WTC11 (cell line): Measurements from ENCODE around the gene PIGQ. TPM values are rescaled to one million over a fixed set of nuclear protein-coding genes. Genes with fewer than 3 reads are reported as not detected.

ENCODE experiments used
- ELF4 ChIP-seq: sonication (generic); formaldehyde crosslinking; IDR thresholded peaks from 2 replicates; pipeline ENCODE4 v1.8.1; 2022; ENCODE audit warnings: low read depth, mild to moderate bottlenecking, moderate library complexity, missing genetic modification reagents
- FOXJ3 ChIP-seq: sonication (generic); formaldehyde crosslinking; IDR thresholded peaks from 2 replicates; pipeline ENCODE4 v1.9.0; 2021; ENCODE audit warnings: missing genetic modification reagents, mild to moderate bottlenecking, borderline replicate concordance
- FOXK1 ChIP-seq: sonication (generic); formaldehyde crosslinking; IDR thresholded peaks from 2 replicates; pipeline ENCODE4 v1.8.0; 2022; ENCODE audit warnings: mild to moderate bottlenecking, moderate library complexity, missing genetic modification reagents
- HMGA2 ChIP-seq: fragments of 250-450 bp; sonication (Bioruptor Pico); IDR thresholded peaks from 2 replicates; pipeline ENCODE4 v1.4.0; 2021; ENCODE audit warnings: mild to moderate bottlenecking, moderate library complexity
- JAZF1 ChIP-seq: fragments of 250-450 bp; sonication (Bioruptor Pico); IDR thresholded peaks from 2 replicates; pipeline ENCODE4 v1.9.0; 2021; ENCODE audit warnings: moderate library complexity, mild to moderate bottlenecking, inconsistent platforms
- NR1H2 ChIP-seq: sonication (generic); formaldehyde crosslinking; IDR thresholded peaks from 2 replicates; pipeline ENCODE4 v1.9.0; 2021; ENCODE audit warnings: mild to moderate bottlenecking, moderate library complexity, missing genetic modification reagents
- NR2C2 ChIP-seq: sonication (generic); formaldehyde crosslinking; IDR thresholded peaks from 2 replicates; pipeline ENCODE4 v1.8.0; 2022; ENCODE audit warnings: mild to moderate bottlenecking, missing genetic modification reagents
- NR3C1 ChIP-seq: sonication (generic); formaldehyde crosslinking; conservative IDR thresholded peaks from 2 replicates; pipeline ENCODE4 v1.8.1; 2023; ENCODE audit warnings: low read depth, mild to moderate bottlenecking, missing genetic modification reagents
- OVOL2 ChIP-seq: fragments of 250-450 bp; sonication (Bioruptor Pico); IDR thresholded peaks from 2 replicates; pipeline ENCODE4 v1.9.0; 2021; ENCODE audit warnings: mild to moderate bottlenecking, borderline replicate concordance
- SP1 ChIP-seq: sonication (generic); formaldehyde crosslinking; conservative IDR thresholded peaks from 2 replicates; pipeline ENCODE4 v1.8.1; 2022; ENCODE audit warnings: missing genetic modification reagents
- TCF7 ChIP-seq: sonication (generic); formaldehyde crosslinking; IDR thresholded peaks from 2 replicates; pipeline ENCODE4 v1.8.0; 2022; ENCODE audit warnings: mild to moderate bottlenecking, low read depth, missing genetic modification reagents, moderate library complexity
- TP53 ChIP-seq: sonication (generic); formaldehyde crosslinking; IDR thresholded peaks from 2 replicates; pipeline ENCODE4 v1.8.1; 2023; ENCODE audit warnings: mild to moderate bottlenecking, missing genetic modification reagents
- ZBTB21 ChIP-seq: sonication (generic); formaldehyde crosslinking; IDR thresholded peaks from 2 replicates; pipeline ENCODE4 v1.8.1; 2023; ENCODE audit warnings: mild to moderate bottlenecking, missing genetic modification reagents, borderline replicate concordance
- ZNF138 ChIP-seq: sonication (generic); formaldehyde crosslinking; conservative IDR thresholded peaks from 2 replicates; pipeline ENCODE4 v1.8.1; 2022; ENCODE audit warnings: mild to moderate bottlenecking, moderate library complexity, missing genetic modification reagents
- ZNF263 ChIP-seq: sonication (generic); formaldehyde crosslinking; IDR thresholded peaks from 2 replicates; pipeline ENCODE4 v1.8.1; 2022; ENCODE audit warnings: low read depth, mild to moderate bottlenecking, moderate library complexity, missing genetic modification reagents
- ZNF317 ChIP-seq: sonication (generic); formaldehyde crosslinking; IDR thresholded peaks from 2 replicates; pipeline ENCODE4 v1.8.1; 2023; ENCODE audit warnings: low read depth, mild to moderate bottlenecking, moderate library complexity, missing genetic modification reagents, borderline replicate concordance
- ZNF396 ChIP-seq: fragments of 250-450 bp; sonication (Bioruptor Pico); IDR thresholded peaks from 2 replicates; pipeline ENCODE4 v1.8.0; 2021; ENCODE audit warnings: mild to moderate bottlenecking, moderate library complexity, borderline replicate concordance
- total RNA-seq: library from RNA; stranded (reverse); gene quantifications from 3 replicates; pipeline ENCODE4 v1.2.3, GENCODE V29; 2021
- TF ChIP-seq, protein P1 (sequence below): sonication (generic); formaldehyde crosslinking; IDR thresholded peaks from 2 replicates; pipeline ENCODE4 v1.8.0; 2022; ENCODE audit warnings: mild to moderate bottlenecking, missing genetic modification reagents
- TF ChIP-seq, protein P2 (sequence below): sonication (generic); formaldehyde crosslinking; IDR thresholded peaks from 2 replicates; pipeline ENCODE4 v1.8.1; 2022; ENCODE audit warnings: low read depth, mild to moderate bottlenecking, moderate library complexity, missing genetic modification reagents, borderline replicate concordance
- TF ChIP-seq, protein P3 (sequence below): sonication (generic); formaldehyde crosslinking; IDR thresholded peaks from 2 replicates; pipeline ENCODE4 v1.8.0; 2023; ENCODE audit warnings: mild to moderate bottlenecking, missing genetic modification reagents
- TF ChIP-seq, protein P4 (sequence below): sonication (generic); formaldehyde crosslinking; conservative IDR thresholded peaks from 2 replicates; pipeline ENCODE4 v1.8.1; 2022; ENCODE audit warnings: mild to moderate bottlenecking, missing genetic modification reagents
- TF ChIP-seq, protein P5 (sequence below): sonication (generic); formaldehyde crosslinking; IDR thresholded peaks from 2 replicates; pipeline ENCODE4 v1.8.0; 2022; ENCODE audit warnings: mild to moderate bottlenecking, missing genetic modification reagents
- TF ChIP-seq, protein P6 (sequence below): sonication (generic); formaldehyde crosslinking; conservative IDR thresholded peaks from 2 replicates; pipeline ENCODE4 v1.8.1; 2023; ENCODE audit warnings: mild to moderate bottlenecking, low read depth, missing genetic modification reagents, moderate library complexity

PIGQ gene
- total RNA-seq, 1 experiment from 2014 or later = 63.7 TPM

DNA sequence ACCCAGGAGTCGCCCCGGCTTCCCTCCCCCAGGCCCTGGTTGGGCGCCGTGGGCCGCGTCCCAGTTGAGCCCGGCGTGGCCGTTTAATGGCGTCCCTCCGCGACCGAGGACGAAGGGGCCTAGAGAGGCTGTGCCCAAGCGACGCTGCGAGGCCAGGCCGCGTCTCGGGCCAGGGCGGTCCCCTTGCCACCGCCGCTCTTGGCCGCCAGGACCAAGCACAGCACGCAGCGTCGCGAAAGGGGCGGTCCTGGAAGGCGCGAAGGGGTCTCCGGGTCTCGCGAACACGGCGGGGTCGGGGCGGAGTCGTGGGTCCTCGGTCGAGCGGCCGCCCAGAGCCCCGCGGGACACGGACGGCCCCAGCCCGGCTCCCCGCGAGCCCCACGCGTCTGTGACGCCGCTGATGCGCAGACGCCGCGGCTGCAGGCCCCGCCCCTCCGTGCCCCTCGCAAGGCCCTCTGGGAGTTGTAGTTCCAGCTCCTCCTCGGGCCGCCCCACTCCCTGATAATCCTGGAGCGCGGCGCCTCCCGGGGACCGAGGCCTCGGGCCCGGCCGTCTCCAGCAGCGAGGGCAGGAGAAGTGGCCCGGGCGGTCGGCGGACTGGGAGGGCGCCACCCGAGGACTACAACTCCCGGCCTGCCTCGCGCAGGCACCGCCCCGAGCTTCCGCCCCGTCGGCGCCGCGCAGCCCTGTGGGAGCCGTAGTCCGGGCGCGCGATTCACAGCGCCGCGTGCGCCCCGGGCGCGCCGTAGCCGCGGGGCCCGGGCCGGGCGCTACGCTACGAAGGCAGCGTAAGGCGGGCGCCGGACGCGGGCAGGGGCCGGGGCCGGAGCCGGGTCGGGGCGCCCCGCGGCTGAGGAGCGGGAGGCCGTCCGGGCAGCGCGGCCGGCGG is 42.5 kb upstream of the PIGQ start, which contains the start of gene CAPN15 (continued):
- TF ChIP-seq, protein P1, sequence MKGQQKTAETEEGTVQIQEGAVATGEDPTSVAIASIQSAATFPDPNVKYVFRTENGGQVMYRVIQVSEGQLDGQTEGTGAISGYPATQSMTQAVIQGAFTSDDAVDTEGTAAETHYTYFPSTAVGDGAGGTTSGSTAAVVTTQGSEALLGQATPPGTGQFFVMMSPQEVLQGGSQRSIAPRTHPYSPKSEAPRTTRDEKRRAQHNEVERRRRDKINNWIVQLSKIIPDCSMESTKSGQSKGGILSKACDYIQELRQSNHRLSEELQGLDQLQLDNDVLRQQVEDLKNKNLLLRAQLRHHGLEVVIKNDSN (CRISPR knock-in tag) = peak; percentile 60; the same call in 1 of the 2 replicates
- TF ChIP-seq, protein P2, sequence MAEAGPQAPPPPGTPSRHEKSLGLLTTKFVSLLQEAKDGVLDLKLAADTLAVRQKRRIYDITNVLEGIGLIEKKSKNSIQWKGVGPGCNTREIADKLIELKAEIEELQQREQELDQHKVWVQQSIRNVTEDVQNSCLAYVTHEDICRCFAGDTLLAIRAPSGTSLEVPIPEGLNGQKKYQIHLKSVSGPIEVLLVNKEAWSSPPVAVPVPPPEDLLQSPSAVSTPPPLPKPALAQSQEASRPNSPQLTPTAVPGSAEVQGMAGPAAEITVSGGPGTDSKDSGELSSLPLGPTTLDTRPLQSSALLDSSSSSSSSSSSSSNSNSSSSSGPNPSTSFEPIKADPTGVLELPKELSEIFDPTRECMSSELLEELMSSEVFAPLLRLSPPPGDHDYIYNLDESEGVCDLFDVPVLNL (CRISPR knock-in tag) = no peak
- TF ChIP-seq JAZF1 (CRISPR knock-in tag) (no peak), SP1 (CRISPR knock-in tag) (peak; percentile 90), FOXJ3 (CRISPR knock-in tag) (no peak), HMGA2 (CRISPR knock-in tag) (no peak), NR1H2 (CRISPR knock-in tag) (no peak), NR2C2 (no peak), NR3C1 (no peak), FOXK1 (no peak), OVOL2 (CRISPR knock-in tag) (no peak), ZBTB21 (CRISPR knock-in tag) (no peak), ZNF263 (CRISPR knock-in tag) (no peak), ZNF138 (CRISPR knock-in tag) (no peak), ZNF317 (CRISPR knock-in tag) (no peak), ELF4 (CRISPR knock-in tag) (0 out of 2 replicates have a peak, but pooled peaks have one; percentile 48), TCF7 (no peak; the same call in 1 of the 2 replicates), ZNF396 (CRISPR knock-in tag) (no peak), TP53 (0 out of 2 replicates have a peak, but pooled peaks have one; percentile 34)
- TF ChIP-seq, protein P3, sequence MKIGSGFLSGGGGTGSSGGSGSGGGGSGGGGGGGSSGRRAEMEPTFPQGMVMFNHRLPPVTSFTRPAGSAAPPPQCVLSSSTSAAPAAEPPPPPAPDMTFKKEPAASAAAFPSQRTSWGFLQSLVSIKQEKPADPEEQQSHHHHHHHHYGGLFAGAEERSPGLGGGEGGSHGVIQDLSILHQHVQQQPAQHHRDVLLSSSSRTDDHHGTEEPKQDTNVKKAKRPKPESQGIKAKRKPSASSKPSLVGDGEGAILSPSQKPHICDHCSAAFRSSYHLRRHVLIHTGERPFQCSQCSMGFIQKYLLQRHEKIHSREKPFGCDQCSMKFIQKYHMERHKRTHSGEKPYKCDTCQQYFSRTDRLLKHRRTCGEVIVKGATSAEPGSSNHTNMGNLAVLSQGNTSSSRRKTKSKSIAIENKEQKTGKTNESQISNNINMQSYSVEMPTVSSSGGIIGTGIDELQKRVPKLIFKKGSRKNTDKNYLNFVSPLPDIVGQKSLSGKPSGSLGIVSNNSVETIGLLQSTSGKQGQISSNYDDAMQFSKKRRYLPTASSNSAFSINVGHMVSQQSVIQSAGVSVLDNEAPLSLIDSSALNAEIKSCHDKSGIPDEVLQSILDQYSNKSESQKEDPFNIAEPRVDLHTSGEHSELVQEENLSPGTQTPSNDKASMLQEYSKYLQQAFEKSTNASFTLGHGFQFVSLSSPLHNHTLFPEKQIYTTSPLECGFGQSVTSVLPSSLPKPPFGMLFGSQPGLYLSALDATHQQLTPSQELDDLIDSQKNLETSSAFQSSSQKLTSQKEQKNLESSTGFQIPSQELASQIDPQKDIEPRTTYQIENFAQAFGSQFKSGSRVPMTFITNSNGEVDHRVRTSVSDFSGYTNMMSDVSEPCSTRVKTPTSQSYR (CRISPR knock-in tag) = no peak
- TF ChIP-seq, protein P4, sequence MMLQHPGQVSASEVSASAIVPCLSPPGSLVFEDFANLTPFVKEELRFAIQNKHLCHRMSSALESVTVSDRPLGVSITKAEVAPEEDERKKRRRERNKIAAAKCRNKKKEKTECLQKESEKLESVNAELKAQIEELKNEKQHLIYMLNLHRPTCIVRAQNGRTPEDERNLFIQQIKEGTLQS (CRISPR knock-in tag) = no peak
- TF ChIP-seq, protein P5, sequence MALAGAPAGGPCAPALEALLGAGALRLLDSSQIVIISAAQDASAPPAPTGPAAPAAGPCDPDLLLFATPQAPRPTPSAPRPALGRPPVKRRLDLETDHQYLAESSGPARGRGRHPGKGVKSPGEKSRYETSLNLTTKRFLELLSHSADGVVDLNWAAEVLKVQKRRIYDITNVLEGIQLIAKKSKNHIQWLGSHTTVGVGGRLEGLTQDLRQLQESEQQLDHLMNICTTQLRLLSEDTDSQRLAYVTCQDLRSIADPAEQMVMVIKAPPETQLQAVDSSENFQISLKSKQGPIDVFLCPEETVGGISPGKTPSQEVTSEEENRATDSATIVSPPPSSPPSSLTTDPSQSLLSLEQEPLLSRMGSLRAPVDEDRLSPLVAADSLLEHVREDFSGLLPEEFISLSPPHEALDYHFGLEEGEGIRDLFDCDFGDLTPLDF (CRISPR knock-in tag) = no peak
- TF ChIP-seq, protein P6, sequence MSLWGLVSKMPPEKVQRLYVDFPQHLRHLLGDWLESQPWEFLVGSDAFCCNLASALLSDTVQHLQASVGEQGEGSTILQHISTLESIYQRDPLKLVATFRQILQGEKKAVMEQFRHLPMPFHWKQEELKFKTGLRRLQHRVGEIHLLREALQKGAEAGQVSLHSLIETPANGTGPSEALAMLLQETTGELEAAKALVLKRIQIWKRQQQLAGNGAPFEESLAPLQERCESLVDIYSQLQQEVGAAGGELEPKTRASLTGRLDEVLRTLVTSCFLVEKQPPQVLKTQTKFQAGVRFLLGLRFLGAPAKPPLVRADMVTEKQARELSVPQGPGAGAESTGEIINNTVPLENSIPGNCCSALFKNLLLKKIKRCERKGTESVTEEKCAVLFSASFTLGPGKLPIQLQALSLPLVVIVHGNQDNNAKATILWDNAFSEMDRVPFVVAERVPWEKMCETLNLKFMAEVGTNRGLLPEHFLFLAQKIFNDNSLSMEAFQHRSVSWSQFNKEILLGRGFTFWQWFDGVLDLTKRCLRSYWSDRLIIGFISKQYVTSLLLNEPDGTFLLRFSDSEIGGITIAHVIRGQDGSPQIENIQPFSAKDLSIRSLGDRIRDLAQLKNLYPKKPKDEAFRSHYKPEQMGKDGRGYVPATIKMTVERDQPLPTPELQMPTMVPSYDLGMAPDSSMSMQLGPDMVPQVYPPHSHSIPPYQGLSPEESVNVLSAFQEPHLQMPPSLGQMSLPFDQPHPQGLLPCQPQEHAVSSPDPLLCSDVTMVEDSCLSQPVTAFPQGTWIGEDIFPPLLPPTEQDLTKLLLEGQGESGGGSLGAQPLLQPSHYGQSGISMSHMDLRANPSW = no peak
